NCI-H187 (cell line): ENCODE measurements around the gene SYT1.
A peak's percentile ranks its signal among the peaks of the same experiment; 100 is the strongest.
"Not testable (repeated sequence)": the region's sequence is repeated elsewhere in the genome, so short reads cannot be mapped to it uniquely, and the experiment has no call there.

Experiments used
- DNase-seq, 2 experiments: peaks; one replicate each; lab custom pipeline; 2025; lab: John Stamatoyannopoulos, UW

The SYT1 gene

DNA sequence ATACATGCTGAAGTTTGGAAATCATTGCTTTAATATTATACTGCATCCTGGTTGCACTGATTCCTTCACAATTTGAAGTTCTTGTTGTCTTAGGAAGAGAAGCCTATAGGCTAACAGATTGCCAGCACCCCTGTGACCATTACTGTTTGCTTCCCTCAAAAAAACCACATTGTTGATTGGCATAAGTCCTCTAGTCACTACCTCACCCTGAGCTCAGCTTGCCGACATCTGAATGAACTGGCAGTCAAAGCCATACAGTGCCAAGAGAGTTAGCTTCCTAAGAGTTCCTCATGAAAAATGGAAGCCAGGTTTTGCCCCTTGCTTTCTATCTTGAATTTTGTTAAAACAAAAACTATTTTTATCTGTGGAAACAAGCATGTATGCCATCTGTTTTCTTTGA is 276.1 kb downstream of the SYT1 start:
- no peak for DNase-seq

DNA sequence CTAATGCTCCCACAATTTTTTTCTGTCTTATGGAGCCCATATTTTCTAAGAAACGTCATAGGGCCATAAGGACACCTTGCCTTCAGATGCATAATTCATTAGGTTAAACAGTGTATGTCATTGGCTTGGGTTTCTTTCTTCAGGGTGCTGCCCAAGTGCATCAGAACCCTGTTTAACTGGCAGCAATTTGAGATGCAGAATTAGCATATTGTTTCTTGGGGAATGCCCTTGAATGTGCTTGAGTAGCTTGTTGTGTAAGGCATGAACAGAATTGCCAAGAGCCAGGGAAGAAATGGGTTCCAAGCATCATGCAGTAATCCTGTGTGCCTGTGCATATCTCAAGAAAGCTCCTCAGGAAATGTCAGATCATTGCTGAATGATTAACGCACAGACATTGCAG is 277.2 kb downstream of the SYT1 start:
- no peak for DNase-seq

DNA sequence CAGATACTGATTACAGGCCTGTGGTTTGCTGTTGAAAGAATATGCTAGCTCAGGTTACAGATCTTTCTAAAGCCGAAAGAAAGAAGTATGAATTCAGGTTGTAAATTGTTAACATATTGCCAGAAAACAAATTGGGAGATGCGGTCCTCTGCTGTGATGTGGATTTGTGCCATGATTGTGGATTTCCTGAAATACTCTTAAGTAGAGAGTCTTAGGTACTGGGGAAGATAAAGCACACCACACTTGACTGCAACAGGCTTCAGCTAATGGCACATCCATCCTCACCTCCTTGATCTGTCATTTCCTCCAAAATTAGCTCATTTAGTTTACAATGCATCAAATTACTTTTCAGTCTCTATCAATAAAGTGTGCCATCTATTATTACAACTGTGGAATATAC is 279.2 kb downstream of the SYT1 start:
- DNase-seq: no peak

DNA sequence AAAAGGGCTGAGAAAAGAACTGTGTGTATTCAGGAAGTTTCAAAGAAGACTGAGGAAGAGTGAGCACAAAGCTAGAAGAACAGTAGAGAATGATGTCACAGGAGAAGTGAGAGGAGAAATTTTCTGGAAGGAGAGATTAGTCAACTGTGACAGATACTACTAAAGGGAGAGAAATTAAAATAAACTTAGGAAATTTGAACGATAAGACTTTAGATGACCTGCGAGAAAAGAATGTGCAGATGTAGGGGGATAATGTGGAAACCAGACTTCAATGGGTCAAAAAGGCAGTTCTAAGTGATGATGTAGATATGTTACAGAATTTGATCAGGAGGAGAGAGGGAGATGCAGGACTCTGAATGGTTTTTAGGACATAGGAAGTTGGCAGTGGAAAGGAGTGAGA is 287.4 kb downstream of the SYT1 start:
- DNase-seq: no peak

DNA sequence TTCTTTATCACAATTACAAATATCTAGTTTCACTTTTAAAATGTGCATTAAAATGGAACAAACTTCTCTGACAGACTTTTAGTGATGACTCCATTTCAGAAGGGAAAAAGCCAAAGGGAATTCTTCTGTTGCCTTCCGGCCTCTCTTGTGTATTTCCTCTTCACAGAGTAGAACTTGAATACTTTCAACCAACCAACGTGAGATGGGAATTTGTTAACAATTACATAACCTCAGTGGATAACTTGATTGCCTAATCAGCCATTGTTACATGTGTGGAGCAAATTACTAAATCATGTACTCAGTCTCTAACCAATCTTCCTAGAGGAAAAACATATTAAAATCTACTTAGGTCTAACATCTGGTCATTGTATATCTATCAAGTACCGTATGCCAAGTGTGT is 291.1 kb downstream of the SYT1 start:
- no peak for DNase-seq

DNA sequence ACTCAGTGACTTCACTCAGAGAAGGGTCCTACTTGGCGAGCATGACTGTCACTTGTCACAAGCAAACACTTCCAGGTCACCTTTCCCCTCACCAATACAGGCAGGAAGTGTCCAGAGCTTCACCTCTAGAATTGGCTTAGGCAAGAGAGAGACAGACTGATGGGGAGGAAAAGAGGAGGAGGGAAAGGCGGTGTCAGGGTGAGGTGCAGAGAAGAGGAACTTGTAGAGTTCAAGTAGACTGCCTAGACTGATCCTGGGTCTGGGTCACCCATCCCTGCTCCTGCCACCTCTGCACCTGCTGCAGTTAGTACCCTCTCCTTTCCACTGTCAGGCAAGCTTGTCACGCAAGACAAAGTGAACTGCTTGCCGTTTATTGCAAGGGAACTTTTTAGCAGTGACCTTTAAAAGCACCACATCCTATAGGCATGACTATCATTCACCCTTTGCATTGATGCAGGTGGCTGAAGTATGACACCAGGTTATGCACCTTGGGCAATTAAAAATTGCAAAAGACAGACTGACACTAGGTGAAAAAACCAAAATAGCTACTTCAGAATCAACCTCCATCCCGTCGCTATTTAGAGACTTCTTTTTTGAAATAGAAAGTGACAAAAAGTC is 292.4 kb downstream of the SYT1 start:
- DNase-seq: no peak

DNA sequence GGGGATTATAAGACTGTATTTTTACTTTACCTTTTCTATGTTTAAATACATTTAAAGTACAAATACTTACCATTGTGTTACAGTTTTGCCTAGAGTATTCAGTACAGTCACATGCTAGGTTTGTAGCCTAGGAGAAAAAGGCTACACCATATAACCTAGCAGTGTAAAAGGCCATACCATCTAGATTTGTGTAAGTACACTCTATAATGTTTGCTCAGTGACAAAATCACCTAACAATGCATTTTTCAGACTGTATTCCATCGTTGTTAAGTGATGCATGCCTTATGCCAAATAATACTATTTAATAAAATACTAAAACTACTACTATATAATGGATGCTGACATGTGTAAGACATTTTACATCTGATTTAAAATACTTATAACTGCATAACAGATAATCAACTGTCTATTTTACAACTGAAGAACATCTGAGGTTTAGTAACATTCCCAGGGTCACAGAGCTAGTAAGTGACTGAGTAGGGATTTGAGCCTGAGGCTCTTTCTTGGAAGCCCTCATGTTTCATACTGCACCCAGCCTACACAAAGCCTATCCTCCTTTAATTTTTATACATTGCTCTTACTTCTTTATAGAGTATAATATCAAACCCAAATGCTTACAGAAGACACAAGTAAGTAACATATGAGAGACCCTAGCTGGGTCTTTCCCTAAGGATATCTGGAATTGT is 296.8 kb downstream of the SYT1 start:
- DNase-seq: no peak

DNA sequence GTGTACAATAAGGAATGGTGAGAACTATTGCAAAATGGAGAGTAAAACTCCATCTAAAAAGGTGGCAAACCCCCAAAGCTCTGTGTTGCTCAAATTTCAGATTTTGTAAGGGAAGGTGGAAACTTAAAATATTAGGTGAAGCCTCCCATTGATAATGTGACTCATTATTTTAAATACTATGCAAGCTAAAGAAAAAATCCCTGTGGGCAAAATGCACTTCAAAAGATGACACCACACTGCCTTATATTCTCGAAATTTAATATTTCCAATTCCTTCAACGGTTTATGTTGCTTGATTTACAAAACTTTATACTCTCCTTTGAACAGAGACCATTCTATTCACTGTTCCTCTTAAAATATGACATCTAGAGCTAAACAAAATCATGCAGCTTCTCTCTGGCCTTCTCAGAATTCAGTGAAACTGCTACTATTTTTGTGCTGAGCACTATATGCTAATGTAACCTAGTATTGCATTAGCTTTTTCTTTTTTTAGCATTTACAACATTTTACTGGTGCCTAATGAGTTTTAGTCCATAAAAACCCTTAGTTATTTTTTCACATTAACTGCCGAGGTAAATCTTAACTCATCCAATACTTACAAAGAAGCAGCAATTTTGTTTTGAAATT is 297.7 kb downstream of the SYT1 start:
- no peak for DNase-seq

DNA sequence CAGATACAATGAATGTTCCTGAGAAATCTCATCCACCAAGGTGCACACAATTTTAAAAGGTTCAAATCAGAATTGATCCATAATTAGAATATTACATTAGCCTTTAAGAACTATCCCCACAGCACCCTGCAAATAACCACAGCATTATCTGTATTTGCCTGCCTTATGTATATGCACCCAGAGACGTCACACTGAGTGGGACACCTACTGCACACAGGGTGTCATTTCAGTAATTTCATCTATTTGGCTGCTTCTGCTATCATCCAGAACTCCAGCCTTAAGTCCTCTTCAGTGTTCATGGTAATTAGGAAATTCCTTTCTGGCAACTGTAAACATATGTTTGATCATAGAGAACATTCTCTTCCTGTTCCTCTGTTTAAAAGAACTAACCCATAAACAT is 298.4 kb downstream of the SYT1 start:
- DNase-seq: no peak

DNA sequence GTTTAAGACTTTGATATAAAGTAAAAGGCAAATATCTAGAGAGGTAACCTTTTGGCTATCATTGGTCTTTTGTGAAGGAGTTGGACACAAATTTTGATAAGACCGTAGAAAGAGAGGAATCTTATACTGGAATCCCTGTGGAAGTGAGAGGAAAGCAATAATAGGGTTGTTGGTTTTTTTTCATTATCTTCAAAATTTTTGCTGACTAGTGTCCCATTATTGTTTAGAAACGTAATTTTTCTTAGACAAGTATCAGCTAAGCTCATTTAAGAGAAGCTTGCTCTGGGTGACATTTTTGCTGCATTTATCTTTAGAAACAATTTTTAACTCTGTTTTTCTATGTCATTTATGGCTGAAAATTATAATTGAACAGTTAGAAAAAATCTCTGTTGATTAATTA is 300.3 kb downstream of the SYT1 start:
- DNase-seq: no peak

DNA sequence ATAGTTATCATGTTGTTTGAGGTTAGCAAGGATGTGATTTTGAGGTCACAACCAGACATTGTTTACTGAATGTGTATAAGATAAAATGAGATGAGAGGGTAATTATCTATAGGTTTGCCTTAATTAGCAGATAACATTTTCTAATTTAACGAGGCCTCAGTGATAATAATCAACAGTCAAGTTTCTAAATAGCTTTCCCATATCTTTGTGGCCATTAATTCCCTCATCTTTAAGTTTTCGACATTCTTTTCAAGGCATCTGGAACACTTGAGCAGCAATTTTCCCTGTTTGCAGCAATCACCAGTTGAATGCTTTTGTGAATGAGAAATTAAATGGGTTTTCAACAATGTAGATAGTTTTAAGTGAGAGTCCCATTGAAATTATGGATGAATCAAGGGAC is 304.1 kb downstream of the SYT1 start:
- DNase-seq: no peak

DNA sequence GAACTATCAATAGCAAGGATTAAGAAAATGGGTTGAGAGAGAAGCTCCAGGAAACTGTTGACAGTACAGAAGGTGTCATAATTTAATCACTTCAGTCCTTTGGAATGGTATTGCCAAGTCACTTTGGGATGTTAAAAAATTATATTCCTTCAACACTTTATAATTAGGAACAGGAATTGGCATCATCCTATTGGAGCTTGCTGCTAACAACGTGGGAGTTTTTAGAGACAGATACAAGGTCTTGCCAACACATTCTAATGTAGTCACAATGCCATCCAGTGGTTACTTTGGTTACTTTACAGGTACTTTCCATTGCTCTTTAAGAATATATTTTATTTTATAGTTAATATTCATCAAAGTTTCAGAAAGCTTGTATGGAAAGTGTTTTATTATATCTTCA is 310.1 kb downstream of the SYT1 start:
- peak in 1 of 2 experiments; percentile 3 for DNase-seq

DNA sequence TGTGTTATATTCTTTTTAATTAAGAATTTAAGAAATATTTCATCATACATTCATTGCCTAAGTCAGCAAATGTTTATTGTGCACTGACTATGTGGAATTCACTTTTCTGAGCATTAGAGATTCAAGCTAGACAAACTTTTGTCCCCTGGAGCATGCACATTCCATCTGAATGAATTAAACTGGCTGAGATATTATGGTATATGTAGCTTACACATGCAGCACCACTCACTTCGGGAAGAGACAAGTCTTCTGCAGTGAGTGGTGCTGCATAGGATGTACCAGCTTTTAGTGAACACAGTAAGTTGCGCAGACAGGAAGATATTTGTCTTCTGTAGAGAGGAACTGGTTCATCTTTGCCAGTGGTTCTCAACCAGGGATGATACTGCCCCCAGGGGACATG is 318.4 kb downstream of the SYT1 start:
- DNase-seq: no peak

DNA sequence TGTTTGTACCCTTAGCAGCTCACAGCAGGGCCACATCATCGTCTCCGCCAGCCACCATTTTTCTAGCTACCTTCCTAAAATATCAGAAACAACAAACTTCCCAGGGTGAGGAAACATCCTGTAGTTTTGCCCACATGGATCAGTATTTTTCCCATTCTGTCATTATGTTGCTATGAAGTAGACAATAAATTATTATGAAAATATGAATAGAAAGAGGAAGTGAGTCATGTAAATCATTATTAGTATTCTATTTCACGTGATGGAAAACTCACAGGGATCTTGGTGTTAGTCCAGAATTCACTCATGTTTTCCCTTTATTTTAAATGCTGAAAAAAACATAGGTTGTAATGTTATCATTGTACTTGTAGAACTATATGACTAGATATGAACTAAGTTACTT is 319.4 kb downstream of the SYT1 start:
- DNase-seq: no peak

DNA sequence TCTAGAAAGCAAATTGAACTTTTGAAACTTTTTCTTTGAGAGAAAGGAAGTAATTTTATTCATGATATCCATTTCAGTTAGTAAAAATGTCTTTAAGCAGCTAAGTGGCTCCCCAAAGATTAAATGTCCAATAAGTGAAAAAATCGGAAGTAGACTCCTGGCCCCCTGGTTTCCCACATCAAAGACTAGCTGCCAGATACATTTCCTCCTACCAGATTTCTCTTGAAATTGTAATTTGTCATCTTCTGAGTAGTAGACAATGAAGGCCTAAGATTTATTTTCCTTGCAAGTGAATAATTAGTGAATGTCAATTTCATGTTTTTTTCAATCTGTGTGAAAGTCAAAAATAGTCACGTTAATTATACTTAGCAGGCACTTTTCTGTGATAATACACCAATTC is 321.9 kb downstream of the SYT1 start:
- DNase-seq: no peak

DNA sequence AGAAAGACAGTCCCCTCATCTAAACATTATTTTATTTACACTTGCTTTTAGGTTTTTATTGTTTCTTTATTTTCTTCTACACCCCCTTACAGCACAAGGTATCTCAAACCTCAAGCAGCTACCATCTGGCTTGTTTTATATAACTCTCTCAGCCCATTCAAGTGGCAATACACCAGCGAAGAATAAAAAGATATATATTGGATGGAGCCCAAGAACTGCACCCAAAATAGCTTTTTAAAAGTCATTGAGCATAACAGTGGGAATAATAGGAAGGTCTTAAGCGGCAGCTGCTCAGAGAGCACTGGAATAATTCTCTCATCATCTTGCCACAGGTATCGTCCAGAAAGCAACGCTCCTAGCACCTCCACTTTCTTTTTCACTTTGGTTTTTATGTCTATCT is 322.5 kb downstream of the SYT1 start:
- peak; percentile 80 to 83 for DNase-seq

DNA sequence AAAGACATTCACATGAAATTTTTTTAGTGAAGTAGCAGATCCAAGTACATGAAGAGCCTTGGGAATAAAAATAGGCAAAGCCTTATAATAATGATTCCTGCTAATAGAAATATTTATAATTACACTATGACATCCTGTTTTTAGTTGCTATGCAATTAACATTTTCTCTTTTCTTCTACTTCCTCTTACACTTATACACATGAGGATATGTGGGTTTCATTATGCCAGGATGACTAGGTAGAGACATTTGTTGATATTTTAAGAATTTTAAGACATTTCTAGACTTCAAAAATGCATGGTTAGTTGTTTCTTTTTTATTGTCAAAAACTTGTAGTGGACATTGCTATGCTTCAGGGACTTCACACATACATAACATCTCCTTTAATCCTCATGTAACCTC is 326.8 kb downstream of the SYT1 start:
- DNase-seq: no peak

DNA sequence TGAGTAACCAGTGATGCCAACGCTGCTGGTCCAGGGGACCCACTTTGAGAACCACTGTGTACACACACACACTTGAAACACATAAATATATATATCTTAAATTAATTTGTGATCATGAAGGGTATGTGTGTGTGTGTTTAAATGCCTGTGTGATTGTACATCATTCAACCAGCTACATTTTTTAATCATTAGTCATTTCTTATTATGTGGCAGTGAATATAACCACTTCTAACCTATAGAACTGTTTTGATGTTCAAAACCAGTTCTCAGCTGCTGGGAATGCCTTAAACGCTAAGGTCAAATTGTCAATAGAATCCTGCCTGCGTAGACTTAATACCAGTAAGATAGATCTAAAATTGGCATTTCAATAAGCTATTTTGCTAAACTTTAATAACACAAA is 330.0 kb downstream of the SYT1 start:
- no peak for DNase-seq

DNA sequence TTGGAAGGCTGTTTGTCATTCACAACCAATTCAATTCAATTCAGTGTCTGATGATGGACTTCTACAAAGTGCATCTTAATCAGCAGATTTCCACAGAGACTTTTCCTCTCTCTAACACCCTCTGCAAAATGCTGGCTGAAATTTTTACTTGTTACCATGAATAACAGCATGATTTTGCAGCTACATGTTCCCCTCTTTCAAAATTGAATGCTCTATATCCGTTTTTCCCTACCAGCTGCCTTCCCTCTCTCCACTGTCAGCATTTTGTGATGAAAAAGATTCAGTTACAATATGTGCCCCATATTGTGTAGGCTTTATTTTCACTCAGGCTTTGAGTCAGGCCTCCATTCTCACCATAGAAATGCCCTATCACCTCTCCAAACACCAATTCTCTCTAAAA is 334.6 kb downstream of the SYT1 start:
- no peak for DNase-seq

DNA sequence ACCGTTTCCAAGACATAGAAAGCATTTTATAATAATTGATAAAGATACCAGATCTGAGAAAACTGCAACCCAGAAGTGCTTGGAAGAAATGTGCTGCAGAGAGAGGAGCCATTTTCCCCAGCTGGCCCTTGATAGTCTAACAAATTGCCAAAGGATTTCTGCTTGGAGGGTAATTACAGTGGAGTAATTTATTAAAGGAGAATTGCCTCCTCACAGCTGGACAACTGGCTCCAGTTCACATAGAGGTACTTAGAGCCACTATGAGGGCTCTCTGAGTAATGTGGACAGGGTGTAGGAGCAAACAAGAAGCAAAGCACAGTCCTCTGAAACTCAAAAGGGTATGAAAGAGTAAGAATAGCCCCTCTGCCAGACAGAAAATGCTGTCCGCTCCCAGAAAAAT is 335.6 kb downstream of the SYT1 start:
- DNase-seq: peak; percentile 62 to 79

DNA sequence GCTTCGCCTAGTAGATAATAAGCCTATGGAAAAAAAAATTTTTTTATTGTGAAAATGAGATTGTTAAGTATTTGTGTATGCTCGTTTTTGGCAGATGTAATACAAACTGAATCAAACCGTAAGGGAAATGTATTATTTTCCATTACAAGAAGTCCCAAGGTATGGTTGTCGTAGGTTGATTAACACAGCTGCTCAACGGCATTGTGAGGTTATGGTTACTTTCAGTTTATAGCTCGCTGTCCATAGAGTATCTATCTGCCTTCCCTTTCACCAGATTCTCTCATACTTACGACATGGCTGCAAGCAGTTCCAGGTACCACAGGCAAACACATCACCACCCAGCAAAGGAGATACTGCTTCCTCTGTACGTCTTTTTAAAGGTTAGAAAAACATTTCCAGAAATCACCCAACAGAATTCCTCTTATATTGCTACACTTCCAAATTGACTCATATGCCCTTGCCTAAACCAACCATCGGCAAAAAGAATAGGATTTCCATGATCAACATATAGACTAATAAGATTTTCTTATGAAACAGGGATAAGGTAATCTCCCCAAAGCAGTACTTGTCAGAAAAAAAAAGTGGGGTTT is 338.6 kb downstream of the SYT1 start:
- DNase-seq: no peak

DNA sequence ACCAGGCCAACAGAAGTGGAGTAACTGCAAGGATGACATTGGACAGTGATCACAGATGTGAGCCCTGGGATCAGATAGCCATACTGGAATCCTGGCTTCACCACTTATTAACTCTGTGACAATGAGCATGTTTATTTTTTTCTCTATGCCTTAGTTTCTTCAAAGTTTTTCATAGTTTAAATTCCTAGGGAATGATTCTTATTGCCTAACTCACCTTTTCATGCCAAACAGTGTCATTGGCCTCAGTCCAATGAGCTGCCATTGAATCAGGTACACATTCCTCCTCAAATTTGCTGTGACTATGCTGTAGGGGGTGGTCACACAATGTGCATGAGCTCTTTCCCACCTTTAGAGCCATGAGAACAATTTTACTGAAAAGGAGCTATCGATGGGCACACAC is 342.3 kb downstream of the SYT1 start:
- no peak for DNase-seq

DNA sequence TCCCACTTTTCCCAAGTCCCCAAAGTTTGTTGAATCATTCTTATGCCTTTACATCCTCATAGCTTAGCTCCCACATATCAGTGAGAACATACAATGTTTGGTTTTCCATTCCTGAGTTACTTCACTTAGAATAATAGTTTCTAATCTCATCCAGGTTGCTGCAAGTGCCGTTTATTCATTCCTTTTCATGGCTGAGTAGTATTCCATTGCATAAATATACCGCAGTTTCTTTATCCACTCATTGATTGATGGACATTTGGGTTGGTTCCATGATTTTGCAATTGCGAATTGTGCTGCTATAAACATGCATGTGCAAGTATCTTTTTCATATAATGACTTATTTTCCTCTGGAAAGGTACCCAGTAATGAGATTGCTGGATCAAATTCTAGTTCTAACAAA is 345.8 kb downstream of the SYT1 start:
- not testable (repeated sequence) for DNase-seq
